NCI-H2196 (cell line): Measurements from ENCODE around the gene FBXO33.
A peak's percentile ranks its signal among the peaks of the same experiment; 100 is the strongest.
"Not testable (repeated sequence)": the region's sequence is repeated elsewhere in the genome, so short reads cannot be mapped to it uniquely, and the experiment has no call there.

Experiments
- DNase-seq: peaks from one replicate; lab custom pipeline; 2025; ENCODE audit not compliant: unreplicated experiment; lab: John Stamatoyannopoulos, UW

The FBXO33 gene

DNA sequence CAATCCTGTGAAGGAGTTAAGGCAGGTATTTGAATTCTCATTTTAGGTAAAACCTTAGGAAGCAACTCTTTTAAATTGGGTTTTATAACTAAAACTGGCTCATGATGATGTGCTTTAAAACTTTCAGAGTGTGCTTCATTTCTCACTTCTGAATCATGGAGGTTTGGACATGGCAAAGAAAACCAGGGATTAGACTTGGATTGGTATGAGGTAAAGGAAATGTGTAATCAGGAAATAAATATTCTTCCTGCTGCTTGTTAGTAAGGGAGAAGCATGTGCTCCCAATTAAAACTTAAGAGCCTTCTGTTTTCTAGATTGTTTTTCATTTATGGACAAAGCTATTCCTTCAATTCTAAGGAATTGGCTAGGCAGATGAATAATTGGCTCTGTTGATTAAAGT lies 57.4 kb downstream of the FBXO33 start:
- DNase-seq, result no peak

DNA sequence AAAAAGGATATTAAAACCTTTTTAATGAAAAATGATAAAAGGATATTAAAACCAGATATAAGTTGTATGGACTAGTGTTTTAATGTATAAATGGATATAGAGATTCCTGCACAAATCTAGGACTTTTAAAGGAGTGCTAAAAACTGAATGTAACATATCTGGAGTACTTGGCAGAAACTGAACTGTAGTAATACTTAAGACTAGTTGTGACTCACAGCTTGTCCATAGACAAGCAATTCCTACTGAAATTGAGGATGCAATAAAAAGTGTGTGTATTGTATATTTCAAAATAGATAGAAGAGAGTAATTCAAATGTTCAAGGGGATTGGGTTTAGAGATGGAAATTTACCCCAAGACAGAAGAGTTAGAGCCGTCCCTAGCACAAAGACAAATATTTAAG lies 59.6 kb downstream of the FBXO33 start:
- no peak for DNase-seq

DNA sequence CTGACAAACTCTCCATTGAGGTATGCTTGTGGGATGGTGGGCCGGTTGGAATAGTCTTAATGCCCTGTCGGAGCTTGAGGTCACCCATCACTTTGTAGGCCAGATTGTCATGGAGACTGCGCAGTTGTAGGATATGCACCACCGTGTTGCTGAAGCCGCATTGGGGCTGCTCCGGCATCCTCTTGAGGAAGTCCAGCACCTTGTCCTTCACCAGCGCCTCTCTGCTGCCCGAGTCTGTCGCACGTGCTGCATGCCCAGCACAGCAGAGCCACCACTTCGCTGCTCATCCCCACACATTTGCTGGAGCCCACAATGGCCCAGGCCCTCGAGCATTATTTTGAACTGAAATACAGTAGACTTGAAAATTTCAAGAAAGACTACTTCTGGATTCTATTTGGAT lies 61.8 kb downstream of the FBXO33 start:
- DNase-seq, result no peak

DNA sequence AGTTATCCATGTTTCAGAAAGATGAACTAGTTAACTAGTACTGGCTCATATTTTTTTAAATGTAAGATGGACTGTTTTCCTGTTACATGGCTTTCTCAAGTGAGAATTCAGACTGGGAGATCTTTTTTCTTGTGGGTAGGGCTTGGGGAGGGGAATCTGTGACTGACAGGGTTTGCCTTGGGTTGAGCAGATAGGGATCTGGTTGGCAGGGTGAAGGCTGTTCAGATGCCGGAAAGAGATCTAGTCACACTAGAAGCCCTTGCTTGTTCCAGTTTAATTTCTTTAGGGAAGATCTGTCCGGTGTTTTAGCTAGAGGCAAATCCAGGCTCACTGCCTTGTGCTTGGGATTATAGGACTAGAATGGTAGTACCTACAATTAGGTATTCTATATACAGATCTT lies 63.2 kb downstream of the FBXO33 start:
- DNase-seq, result no peak

DNA sequence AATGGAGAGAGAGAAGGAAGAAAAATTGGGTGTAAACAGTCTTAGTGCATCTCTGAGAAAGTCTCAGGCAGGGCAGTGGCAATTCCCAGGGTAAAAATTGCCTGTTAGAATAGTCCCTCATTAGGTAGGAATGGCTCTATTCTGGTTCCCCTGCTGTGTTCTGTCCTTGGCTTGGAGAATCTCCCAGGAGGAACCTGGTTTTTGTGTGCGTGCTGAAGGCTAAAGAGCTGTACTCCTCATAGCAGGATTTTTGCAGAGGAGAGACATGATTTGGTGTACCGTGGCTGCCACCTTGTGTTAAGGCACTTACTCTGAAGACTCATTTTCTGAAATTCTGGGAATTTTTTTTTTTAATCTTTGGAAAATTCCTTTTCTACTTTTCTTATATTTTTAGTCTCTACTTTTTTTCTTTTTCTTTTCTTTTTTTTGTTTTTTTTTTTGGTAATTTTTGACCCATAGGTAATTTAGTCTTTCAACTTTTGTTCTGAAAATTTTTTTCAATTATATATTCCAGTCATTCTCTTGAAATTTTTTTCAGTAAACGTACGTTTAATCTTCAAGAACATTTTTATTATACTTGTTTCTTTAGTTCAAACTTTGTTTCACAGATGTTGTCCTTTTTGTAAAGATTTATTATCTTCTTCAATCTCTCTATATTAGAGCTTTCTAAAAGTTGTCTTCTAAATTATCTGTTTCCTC lies 63.8 kb downstream of the FBXO33 start:
- peak; percentile 41 for DNase-seq

DNA sequence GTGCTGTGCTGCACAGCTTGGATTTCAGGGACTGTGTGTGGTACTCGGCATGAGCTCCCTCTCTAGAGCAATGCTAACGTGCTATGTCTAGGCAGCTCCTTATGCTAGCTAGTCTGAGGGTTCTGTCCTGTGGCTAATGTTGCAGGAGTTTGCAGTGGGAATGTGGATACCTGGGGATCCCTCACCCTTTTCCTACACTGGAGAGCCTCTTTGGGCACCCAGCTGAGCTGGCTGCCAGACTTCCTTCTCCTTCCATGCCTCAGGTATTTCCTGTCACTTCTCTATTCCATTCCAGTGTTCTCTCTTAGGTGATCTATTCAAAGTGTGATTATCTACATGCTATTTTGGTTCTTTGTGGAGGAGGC lies 64.9 kb downstream of the FBXO33 start:
- DNase-seq, result no peak

DNA sequence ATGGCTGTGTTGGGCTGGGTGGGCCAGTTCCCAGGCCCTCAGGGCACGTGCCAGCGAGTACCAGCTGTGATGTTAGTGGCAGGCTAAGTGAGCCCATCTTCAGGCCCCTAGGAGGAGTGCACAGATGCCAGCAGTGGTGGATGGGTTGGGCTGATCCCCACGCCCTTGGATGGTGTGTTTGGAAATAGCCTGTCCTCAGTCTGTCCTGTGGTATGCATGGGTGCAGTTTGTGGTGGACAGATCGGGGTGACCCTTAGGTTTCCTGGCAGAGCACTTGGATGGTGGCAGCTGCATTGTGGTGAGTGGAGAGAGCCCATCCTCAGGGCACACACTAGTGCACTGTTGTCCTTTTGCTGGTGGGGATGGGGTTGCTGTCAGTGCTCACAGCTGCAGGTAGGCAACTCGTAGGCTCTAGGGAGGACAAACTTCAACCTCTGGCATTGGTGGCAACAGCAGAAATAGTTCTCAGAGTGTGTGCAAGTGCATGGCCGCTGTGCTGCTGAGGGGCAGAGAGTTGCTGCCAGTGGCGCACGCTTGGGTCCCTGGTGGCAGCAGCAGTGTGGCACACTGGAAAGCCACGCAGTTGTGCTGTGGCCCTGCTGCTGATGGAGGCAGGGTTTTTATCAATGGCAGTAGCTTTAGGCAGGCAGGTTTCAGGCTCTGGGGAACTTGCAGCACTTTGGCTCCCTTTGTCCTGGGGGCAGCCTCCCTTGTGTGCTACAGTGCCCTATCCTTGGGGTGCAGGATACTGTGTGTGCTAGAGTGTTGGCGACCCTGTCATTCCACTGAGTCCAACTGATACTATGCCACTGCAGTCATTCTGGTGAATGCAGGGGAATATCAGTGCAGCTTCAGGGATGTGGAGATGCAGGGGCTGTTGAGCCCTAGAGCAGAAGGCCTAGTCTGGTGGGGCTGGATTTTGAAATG lies 65.5 kb downstream of the FBXO33 start:
- no peak for DNase-seq

DNA sequence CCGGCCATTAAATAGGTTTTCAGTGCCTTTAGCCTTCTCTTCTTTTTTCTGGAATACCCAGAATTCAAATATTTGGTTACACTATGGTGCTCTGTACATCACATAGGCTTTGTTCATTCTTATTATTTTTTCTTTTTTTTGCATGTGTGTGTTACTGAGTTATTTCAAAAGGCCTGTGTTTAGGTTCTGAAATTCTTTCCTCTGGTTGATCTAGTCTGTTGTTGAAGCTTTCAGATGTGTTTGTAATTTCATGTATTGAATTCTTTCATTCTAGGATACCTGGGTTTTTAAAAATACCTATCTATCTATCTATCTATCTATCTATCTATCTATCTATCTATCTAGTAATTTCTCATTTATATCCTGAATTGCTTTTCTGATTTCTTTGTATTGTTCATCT lies 66.9 kb downstream of the FBXO33 start:
- DNase-seq, result no peak

DNA sequence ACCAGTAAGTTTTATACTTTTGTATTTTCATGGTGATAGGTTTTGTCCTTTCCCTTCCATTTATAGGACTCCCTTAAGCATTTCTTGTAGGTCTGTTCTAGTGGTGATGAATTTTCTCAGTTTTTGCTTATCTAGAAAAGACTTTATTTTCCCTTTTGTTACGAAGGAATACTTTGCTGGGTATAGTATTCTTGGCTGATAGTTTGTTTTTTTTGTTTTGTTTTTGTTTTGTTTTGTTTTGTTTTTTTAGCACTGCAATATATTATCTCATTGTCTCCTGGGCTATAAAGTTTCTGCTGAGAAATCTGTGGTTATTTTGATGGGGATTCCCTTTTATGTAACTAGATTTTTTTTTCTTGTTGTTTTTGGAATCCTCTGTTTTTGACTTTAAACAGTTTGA lies 67.7 kb downstream of the FBXO33 start:
- DNase-seq, result no peak

DNA sequence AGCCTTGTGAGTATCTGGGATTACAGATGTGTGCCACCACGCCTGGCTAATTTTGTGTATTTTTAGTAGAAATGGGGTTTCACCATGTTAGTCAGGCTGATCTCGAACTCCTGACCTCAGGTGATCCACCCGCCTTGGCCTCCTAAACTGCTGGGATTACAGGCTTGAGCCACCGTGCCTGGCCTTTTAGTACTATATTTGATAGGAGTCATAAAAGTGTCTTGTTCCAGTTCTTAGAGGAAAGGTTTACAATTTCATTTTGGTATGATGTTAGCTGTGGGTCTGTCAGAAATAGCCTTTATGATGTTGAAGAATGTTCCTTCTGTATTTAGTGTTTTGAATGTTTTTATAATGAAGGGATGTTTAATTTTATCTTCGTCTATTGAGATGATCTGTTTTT lies 70.7 kb downstream of the FBXO33 start:
- DNase-seq, result not testable (repeated sequence)

DNA sequence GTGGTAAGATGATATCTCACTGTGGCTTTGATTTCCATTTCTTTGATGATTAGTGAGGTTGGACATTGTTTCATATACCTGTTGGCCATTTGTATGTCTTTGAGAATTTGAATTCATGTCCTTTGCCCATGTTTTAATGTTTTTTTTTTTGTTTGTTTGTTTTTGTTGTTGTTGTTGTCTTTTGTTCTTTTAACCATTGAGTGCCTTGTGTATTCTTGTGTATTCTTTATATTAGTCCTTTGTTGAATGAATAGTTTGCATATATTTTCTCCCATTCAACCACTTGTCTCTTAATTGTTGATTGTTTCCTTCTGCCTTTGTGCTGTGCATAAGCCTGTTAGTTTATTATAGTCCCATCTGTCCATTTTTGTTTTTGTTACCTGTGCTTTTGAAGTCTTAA lies 71.9 kb downstream of the FBXO33 start:
- DNase-seq, result no peak

DNA sequence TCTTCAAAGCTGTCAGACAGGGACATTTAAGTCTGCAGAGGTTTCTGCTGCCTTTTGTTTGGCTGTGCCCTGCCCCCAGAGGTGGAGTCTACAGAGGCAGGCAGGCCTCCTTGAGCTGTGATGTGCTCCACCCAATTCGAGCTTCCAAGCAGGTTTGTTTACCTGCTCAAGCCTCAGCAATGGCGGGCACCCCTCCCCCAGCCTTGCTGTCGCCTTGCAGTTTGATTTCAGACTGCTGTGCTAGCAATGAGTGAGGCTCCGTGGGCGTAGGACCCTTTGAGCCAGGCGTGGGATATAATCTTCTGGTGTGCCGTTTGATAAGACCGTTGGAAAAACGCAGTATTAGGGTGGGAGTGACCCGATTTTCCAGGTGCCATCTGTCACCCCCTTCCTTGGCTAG lies 73.2 kb downstream of the FBXO33 start:
- DNase-seq, result not testable (repeated sequence)

DNA sequence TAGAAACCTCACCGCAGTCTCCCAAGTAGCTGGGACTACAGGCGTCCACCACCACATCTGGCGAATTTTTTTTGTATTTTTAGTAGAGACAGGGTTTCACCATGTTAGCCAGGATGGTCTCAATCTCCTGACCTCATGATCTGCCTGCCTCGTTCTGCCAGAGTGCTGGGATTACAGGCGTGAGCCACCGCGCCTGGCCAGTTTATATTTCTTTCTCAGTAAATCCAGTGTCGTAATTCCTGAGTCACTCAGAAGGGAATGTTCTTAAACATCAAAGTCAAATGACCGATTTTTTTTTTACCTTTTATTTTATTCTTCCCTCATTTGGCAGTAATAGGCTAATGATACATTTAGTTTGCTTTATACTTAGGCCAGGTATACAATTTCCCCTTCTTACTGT lies 80.5 kb downstream of the FBXO33 start:
- no peak for DNase-seq

DNA sequence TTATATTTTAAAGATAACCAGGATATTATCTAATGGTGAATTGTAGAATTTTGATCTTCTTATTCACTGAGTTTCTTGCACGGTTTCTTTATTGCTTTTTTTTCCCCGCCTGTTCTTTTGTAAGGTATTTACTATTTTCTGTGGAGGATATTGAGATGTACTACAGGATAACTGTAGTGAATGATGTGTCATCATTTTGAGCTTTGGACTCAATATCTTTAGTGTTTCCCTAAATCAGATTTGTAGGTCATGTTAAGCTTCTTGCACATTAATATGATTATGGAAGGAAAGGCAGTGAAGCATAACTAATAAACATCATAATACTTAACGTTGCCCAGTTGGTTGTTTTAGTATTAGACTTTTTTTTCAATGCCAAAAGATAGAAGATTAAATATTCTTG lies 81.4 kb downstream of the FBXO33 start:
- DNase-seq, result no peak
